ENCODE data around the gene BUB1B.

DNA sequence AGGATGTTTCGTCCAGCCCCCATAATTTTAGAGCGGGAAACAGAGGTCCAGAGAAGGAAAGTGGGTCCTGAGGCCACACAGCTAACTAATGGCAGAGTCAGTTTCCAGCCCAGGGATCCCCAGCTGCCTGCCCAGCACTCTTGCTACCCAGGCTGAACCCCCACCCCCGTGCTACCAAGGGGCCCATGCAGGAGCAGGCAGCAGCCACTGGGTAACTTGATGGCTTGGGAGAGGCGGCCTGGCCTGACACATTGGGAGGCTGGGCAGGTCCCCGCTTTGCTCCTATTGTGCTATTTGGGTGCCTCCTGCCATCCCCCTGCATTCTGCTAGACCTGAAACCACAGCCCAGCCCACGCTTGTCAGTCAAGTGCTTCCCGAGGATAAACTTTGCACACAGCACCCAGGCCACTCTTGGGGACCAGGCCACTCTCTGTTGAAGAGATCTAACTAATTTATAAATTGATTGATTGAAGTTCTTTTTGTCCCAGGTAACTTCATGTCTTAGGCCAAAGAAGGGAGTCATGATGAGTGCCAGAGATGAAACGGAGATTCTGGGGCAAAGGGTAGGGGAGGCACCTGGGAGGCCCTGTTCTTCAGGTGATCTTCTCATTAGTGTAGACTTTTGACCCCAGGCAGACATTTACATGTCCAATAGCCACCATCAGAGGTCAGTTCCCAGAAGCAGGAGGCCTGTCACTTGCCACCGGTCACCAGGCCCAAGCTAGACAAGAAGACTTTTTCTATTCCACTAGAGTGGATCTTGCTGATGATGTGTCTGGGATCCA, 85.0 kb downstream of the BUB1B start:
- TF ChIP-seq, protein P1, sequence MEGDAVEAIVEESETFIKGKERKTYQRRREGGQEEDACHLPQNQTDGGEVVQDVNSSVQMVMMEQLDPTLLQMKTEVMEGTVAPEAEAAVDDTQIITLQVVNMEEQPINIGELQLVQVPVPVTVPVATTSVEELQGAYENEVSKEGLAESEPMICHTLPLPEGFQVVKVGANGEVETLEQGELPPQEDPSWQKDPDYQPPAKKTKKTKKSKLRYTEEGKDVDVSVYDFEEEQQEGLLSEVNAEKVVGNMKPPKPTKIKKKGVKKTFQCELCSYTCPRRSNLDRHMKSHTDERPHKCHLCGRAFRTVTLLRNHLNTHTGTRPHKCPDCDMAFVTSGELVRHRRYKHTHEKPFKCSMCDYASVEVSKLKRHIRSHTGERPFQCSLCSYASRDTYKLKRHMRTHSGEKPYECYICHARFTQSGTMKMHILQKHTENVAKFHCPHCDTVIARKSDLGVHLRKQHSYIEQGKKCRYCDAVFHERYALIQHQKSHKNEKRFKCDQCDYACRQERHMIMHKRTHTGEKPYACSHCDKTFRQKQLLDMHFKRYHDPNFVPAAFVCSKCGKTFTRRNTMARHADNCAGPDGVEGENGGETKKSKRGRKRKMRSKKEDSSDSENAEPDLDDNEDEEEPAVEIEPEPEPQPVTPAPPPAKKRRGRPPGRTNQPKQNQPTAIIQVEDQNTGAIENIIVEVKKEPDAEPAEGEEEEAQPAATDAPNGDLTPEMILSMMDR (IDR thresholded peaks at IDR 0.05; ENCODE audit: low read depth, low read length, poor library complexity, severe bottlenecking), result no peak
- no peak for TF ChIP-seq EZH2phosphoT487 (IDR thresholded peaks at IDR 0.05; ENCODE audit: borderline replicate concordance, low read length)

Data from DOHH2 (cell line).